Osteocyte (in vitro differentiated cells): ENCODE measurements around the gene ADAMTSL1. TPM values are rescaled to one million over a fixed set of nuclear protein-coding genes. Genes with fewer than 3 reads are reported as not detected.

Experiments used
- DNase-seq: peaks from one replicate; pipeline ENCODE4 v3.0.0; 2021; ENCODE audit warnings: mixed read lengths; ENCODE audit not compliant: unreplicated experiment; ENCODE audit errors: extremely low spot score
- H3K27ac Mint-ChIP-seq: one replicate; pipeline ENCODE4 v1.8.0; 2021; ENCODE audit warnings: mild to moderate bottlenecking, mixed read lengths; ENCODE audit not compliant: unreplicated experiment
- H3K27me3 Mint-ChIP-seq: one replicate; pipeline ENCODE4 v1.8.0; 2021; ENCODE audit warnings: mixed read lengths; ENCODE audit not compliant: unreplicated experiment
- H3K36me3 Mint-ChIP-seq: one replicate; pipeline ENCODE4 v1.8.0; 2021; ENCODE audit warnings: mixed read lengths; ENCODE audit not compliant: unreplicated experiment
- H3K4me1 Mint-ChIP-seq: one replicate; pipeline ENCODE4 v1.8.0; 2021; ENCODE audit warnings: mixed read lengths; ENCODE audit not compliant: unreplicated experiment
- H3K4me3 Mint-ChIP-seq: one replicate; pipeline ENCODE4 v1.8.0; 2021; ENCODE audit warnings: mild to moderate bottlenecking, moderate library complexity, mixed read lengths; ENCODE audit not compliant: unreplicated experiment
- H3K9me3 Mint-ChIP-seq: one replicate; pipeline ENCODE4 v1.8.0; 2021; ENCODE audit warnings: mixed read lengths; ENCODE audit not compliant: unreplicated experiment
- total RNA-seq: library from RNA; stranded (reverse); gene quantifications from 2 replicates; pipeline ENCODE4 v1.2.1, GENCODE V29; 2021
- TF ChIP-seq, protein P1 (sequence below): fragments of 200-600 bp; sonication (generic); IDR thresholded peaks from 2 replicates; pipeline ENCODE4 v1.5.0; 2021; ENCODE audit warnings: antibody characterized with exemption, mild to moderate bottlenecking, moderate library complexity

The ADAMTSL1 gene
- total RNA-seq, 1 donor from 2014 or later = 1.5 TPM

DNA sequence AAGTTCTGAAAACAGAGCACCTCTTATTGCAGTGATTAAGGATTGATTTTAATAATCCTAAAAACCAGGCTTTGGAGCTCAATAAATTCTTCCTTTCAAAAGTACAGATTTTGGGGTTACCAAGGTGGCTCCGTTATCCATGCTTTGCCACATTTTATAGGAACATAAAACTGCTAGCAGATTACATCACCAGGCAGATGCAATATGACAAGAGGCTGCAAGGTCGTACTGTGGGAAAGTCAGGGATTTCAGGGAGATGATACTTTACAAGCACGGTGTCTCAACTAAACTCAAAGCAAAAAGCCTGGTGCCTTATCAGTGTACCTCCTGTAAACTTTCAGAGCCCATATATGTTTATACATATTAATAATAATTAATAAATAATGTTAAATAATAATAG lies 28.6 kb downstream of the ADAMTSL1 start:
- H3K9me3 Mint-ChIP-seq = no peaks in the 10 kb centered on the region
- no peaks in the 10 kb centered on the region for H3K27me3 Mint-ChIP-seq
- TF ChIP-seq, protein P1, sequence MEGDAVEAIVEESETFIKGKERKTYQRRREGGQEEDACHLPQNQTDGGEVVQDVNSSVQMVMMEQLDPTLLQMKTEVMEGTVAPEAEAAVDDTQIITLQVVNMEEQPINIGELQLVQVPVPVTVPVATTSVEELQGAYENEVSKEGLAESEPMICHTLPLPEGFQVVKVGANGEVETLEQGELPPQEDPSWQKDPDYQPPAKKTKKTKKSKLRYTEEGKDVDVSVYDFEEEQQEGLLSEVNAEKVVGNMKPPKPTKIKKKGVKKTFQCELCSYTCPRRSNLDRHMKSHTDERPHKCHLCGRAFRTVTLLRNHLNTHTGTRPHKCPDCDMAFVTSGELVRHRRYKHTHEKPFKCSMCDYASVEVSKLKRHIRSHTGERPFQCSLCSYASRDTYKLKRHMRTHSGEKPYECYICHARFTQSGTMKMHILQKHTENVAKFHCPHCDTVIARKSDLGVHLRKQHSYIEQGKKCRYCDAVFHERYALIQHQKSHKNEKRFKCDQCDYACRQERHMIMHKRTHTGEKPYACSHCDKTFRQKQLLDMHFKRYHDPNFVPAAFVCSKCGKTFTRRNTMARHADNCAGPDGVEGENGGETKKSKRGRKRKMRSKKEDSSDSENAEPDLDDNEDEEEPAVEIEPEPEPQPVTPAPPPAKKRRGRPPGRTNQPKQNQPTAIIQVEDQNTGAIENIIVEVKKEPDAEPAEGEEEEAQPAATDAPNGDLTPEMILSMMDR = no peak
- H3K36me3 Mint-ChIP-seq = no peaks in the 10 kb centered on the region
- DNase-seq = no peak
- no peak overlapping the region for H3K4me3 Mint-ChIP-seq
- no peak overlapping the region for H3K27ac Mint-ChIP-seq
- H3K4me1 Mint-ChIP-seq = no peaks in the 10 kb centered on the region

DNA sequence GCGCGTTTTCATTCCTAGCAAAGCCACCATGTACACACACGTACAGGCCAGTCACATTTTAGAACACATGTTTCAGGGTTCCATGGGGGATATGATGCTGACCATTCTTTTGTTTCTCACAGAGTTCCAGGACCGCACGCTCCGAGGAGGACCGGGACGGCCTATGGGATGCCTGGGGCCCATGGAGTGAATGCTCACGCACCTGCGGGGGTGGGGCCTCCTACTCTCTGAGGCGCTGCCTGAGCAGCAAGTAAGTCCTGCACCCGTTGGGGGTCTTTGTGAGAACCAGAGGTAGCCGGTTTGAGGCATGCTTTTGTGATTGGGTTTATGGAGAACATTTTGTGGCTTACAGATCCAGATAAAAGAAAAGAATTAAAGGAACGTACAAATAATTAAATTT lies 30.8 kb downstream of the ADAMTSL1 start:
- Mint-ChIP-seq H3K27ac (no peak overlapping the region), H3K4me1 (no peaks in the 10 kb centered on the region), H3K27me3 (no peaks in the 10 kb centered on the region), H3K4me3 (no peak overlapping the region), H3K9me3 (no peaks in the 10 kb centered on the region), H3K36me3 (no peaks in the 10 kb centered on the region)
- no peak for DNase-seq
- TF ChIP-seq, protein P1 = no peak

DNA sequence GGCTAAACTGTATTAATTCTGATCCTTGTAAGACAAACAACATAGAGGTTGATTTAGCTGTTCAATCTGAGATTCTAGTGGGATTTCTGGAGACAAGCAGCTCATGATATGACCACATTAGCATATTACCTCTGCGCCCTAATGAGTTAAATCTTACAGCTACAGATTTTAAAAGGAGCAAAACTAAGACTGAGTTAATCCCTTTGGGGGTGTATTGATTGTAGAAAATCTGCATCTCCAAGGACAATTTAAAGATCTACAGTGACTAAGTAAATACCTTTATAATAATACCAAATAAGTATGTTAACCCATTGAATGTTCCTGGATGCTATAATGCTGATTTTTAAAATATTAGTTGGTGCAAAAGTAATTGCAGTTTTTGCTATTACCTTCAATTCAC lies 33.2 kb downstream of the ADAMTSL1 start:
- Mint-ChIP-seq H3K4me3 (no peak overlapping the region), H3K9me3 (no peaks in the 10 kb centered on the region), H3K36me3 (no peaks in the 10 kb centered on the region), H3K27me3 (no peaks in the 10 kb centered on the region), H3K27ac (no peak overlapping the region), H3K4me1 (peaks cover 10% of the 10 kb centered on the region)
- DNase-seq = no peak
- TF ChIP-seq, protein P1 = no peak

DNA sequence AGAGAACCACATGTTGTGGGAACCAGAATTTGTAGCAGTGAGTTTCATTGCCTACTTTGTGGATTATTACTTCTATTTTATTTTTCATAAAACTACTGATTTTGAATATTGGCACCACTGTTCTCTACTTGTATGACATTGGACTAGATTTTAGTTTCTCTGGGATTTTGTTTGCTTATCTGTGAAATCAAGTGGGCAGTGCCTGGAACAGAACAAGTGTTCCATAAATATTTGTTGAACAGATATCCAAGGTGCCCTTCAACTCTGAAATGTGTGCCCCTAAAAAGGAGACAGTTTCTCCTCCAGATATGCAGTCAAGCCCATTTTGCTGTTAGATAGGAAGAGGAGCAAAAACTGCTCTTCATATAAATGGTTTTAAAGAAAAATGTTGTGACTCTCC lies 42.6 kb downstream of the ADAMTSL1 start:
- Mint-ChIP-seq H3K27me3 (no peaks in the 10 kb centered on the region), H3K27ac (no peak overlapping the region), H3K36me3 (no peaks in the 10 kb centered on the region), H3K4me1 (peaks cover 16% of the 10 kb centered on the region), H3K9me3 (no peaks in the 10 kb centered on the region), H3K4me3 (no peak overlapping the region)
- DNase-seq = no peak
- TF ChIP-seq, protein P1 = no peak

GRCh38 chr9:18516965-18517364 lies 43.0 kb downstream of the ADAMTSL1 start:
- Mint-ChIP-seq H3K4me1 (peaks cover 11% of the 10 kb centered on the region), H3K36me3 (no peaks in the 10 kb centered on the region), H3K9me3 (no peaks in the 10 kb centered on the region), H3K27ac (no peak overlapping the region), H3K27me3 (no peaks in the 10 kb centered on the region), H3K4me3 (no peak overlapping the region)
- TF ChIP-seq, protein P1 = no peak
- DNase-seq = no peak
